ENCODE measurements around the gene MAP2K3. TPM values are rescaled to one million over a fixed set of nuclear protein-coding genes. Genes with fewer than 3 reads are reported as not detected.
"Not testable (repeated sequence)": the region's sequence is repeated elsewhere in the genome, so short reads cannot be mapped to it uniquely, and the experiment has no call there.

The MAP2K3 gene
- total RNA-seq, 4 donors from 2014 or later: 15.5 to 23.4 (median 21.3) TPM

DNA sequence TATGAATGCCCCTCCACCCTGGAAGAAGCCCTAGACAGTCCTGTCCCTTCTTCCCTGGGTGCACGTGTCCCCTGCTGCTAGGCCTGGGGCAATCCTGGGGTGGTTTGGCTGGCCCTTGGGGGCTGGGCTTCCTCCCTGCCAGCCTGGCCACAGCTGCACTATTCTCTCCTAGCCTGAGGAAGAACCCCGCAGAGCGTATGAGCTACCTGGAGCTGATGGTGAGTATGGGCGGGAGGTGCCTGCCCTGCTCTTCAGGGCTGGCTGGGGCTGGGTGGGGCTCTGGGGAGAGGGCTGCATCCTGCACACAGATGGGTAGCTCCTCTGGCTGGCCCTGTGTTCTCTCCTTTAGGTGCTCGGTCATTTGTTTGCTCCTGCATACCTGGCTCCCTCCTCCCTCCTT, 28.8 kb downstream of the MAP2K3 start:
- Histone ChIP-seq H3K27me3 (no peaks in the 10 kb centered on the region), H3K9me3 (no peaks in the 10 kb centered on the region), H3K36me3 (peaks cover 8 to 12% of the 10 kb centered on the region in 2 donors), H3K27ac (no peak overlapping the region), H3K4me1 (peaks cover 0 to 7% of the 10 kb centered on the region in 2 donors), H3K4me3 (replicated peaks in 1 of 3) (no peak overlapping the region)
- WGBS, 2 donors: 80 to 100% methylated on average over 1 to 3 of the region's 5 CpGs
- intact Hi-C loops (cut with DNase I): loop anchor here (10.0 kb wide), 3 partner anchors 141 to 201 kb away; partner anchors contain the start of gene DHRS7B
- no peak for DNase-seq
- TF ChIP-seq, protein P1, sequence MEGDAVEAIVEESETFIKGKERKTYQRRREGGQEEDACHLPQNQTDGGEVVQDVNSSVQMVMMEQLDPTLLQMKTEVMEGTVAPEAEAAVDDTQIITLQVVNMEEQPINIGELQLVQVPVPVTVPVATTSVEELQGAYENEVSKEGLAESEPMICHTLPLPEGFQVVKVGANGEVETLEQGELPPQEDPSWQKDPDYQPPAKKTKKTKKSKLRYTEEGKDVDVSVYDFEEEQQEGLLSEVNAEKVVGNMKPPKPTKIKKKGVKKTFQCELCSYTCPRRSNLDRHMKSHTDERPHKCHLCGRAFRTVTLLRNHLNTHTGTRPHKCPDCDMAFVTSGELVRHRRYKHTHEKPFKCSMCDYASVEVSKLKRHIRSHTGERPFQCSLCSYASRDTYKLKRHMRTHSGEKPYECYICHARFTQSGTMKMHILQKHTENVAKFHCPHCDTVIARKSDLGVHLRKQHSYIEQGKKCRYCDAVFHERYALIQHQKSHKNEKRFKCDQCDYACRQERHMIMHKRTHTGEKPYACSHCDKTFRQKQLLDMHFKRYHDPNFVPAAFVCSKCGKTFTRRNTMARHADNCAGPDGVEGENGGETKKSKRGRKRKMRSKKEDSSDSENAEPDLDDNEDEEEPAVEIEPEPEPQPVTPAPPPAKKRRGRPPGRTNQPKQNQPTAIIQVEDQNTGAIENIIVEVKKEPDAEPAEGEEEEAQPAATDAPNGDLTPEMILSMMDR (IDR thresholded peaks at IDR 0.05): no peak
- no peak for TF ChIP-seq POLR2A (IDR thresholded peaks at IDR 0.05)

DNA sequence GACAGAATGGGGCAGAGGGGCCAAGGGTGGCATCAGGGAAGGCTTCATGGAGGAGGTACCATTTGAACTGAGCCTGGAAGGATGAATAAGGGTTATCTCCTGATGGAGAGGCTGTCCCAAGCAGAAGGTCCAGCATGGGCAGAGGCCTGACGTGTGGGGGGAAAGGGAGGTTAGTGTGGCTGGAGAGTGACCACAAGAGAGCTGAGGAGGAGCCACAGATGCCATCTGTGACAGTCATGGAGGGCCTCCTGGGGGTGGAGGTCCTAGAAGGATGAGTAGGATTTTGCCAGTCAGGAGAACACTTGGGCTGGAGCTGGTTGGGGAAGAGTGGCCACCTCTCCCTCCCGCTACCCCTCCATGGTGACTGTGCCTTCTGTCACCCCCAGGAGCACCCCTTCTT, 29.2 kb downstream of the MAP2K3 start:
- DNase-seq; H3K36me3 ChIP-seq; H3K4me3 ChIP-seq (replicated peaks in 1 of 3); H3K27ac ChIP-seq; H3K27me3 ChIP-seq; H3K4me1 ChIP-seq; H3K9me3 ChIP-seq: not testable (repeated sequence)
- WGBS, 2 donors: 100% methylated on average over 1 to 2 of the region's 2 CpGs
- intact Hi-C loops (cut with DNase I): loop anchor here (10.0 kb wide), 3 partner anchors 141 to 201 kb away; partner anchors contain the start of gene DHRS7B

DNA sequence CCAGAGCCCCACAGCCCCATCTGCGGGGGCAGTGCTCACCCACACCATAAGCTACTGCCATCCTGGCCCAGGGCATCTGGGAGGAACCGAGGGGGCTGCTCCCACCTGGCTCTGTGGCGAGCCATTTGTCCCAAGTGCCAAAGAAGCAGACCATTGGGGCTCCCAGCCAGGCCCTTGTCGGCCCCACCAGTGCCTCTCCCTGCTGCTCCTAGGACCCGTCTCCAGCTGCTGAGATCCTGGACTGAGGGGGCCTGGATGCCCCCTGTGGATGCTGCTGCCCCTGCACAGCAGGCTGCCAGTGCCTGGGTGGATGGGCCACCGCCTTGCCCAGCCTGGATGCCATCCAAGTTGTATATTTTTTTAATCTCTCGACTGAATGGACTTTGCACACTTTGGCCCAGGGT, 29.8 kb downstream of the MAP2K3 start:
- H3K36me3 ChIP-seq; H3K27me3 ChIP-seq; H3K27ac ChIP-seq; DNase-seq; H3K4me3 ChIP-seq (replicated peaks in 1 of 3); H3K9me3 ChIP-seq; H3K4me1 ChIP-seq: not testable (repeated sequence)
- intact Hi-C loops (cut with DNase I): loop anchor here (10.0 kb wide), 3 partner anchors 141 to 201 kb away; partner anchors contain the start of gene DHRS7B
- 27 to 73% methylated on average over 2 to 7 of the region's 7 CpGs for WGBS, 2 donors

DNA sequence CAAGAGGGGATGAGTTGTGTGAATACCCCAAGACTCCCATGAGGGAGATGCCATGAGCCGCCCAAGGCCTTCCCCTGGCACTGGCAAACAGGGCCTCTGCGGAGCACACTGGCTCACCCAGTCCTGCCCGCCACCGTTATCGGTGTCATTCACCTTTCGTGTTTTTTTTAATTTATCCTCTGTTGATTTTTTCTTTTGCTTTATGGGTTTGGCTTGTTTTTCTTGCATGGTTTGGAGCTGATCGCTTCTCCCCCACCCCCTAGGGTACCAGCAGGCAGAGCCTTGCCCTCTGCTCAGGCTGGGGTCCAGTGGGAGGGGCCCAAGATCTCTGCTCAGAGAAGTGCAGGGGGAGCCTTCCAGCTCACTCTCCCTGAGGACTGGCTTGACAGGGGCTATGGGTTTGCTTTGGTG, 30.2 kb downstream of the MAP2K3 start:
- intact Hi-C loops (cut with DNase I): loop anchor here (5.0 to 10.0 kb wide), 4 partner anchors 32 to 200 kb away; partner anchors contain the start of genes DHRS7B and MAP2K3
- WGBS, 2 donors: 91 to 92% methylated on average over 7 of the region's 7 CpGs
- H3K9me3 ChIP-seq; H3K27ac ChIP-seq; H3K36me3 ChIP-seq; H3K27me3 ChIP-seq; H3K4me3 ChIP-seq (replicated peaks in 1 of 3); H3K4me1 ChIP-seq; DNase-seq: not testable (repeated sequence)

DNA sequence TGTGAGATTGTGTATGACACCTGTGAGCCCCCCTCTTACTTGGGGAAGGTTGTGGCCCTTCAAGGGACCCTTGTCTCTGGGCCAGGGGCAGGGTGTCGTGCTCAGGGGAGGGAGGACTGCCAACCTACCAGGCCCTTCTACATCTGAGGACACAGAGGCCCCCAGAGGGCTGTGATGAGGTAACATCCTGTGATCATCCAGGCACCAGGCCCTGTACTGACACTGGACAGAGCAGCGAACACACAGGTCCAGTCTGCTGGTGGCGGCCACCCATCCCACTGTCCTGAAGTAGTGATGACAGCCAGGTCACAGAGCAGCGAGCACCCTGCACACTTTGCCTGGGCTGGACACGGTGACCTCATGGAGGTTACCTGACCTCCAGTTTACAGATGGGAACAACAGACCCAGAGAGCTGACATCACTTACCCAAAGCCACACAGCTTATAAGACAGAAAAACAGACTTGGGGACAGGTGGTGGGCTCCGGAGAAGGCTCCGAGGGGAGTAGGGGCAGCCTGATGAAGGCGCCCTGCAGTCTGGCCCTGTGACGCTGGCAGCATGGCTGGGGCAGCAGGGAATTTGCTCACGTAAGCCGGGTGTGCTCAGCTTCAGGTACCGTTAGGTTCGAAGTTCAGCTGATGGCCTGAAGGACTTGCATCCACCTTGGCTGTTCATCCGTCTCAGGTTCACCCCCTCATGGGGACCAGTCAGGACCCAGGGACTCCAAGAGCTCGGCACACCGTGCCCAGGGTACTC, 30.9 kb downstream of the MAP2K3 start:
- H3K4me1 ChIP-seq; H3K9me3 ChIP-seq; H3K36me3 ChIP-seq; H3K27me3 ChIP-seq; H3K27ac ChIP-seq; H3K4me3 ChIP-seq (replicated peaks in 1 of 3); DNase-seq: not testable (repeated sequence)
- WGBS, 2 donors: 88 to 92% methylated on average over 7 of the region's 16 CpGs
- intact Hi-C loops (cut with DNase I): loop anchor here (5.0 to 10.0 kb wide), 4 partner anchors 33 to 199 kb away; partner anchors contain the start of genes DHRS7B and MAP2K3

DNA sequence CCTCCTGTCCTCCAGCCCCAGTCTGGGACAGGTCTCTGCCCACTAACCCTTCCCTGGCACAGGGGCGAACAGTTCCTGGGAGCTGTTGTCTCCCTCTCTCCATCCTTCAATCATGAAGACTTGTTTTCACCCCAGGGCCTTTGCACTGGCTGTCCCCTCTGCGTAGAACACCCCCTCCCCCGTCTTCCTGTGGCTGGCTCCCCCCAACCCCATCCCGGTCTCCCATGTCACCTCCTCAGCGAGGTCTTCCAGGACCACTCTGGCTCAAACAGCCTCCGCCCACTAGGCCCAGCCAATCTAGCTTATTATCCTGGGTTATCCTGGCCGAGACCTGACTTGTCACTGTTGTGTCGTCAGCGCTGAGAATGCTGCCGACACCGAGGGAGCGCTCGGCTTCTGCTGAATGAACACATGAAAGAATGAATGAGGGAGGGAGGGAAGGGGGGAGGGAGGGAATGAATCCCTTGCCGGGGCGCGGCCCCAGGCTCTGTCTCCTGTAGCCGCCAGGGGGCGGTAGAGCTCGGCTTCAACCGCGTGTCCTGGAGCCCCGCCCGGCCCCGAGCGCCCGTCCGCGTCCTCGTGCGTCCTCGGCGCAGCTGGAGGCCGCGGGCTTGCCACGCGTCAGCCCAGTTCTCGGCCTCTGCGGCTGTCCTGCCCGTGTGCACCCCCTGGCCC, 31.8 kb downstream of the MAP2K3 start:
- H3K9me3 ChIP-seq; DNase-seq; H3K4me1 ChIP-seq; H3K36me3 ChIP-seq; H3K27me3 ChIP-seq; H3K4me3 ChIP-seq (replicated peaks in 1 of 3); H3K27ac ChIP-seq: not testable (repeated sequence)
- intact Hi-C loops (cut with DNase I): loop anchor here (5.0 to 10.0 kb wide), 4 partner anchors 34 to 198 kb away; partner anchors contain the start of genes DHRS7B and MAP2K3
- 51 to 54% methylated on average over 6 of the region's 39 CpGs for WGBS, 2 donors
- TF ChIP-seq, protein P1 (IDR thresholded peaks at IDR 0.05): peak in 1 of 6 experiments; percentile 20

DNA sequence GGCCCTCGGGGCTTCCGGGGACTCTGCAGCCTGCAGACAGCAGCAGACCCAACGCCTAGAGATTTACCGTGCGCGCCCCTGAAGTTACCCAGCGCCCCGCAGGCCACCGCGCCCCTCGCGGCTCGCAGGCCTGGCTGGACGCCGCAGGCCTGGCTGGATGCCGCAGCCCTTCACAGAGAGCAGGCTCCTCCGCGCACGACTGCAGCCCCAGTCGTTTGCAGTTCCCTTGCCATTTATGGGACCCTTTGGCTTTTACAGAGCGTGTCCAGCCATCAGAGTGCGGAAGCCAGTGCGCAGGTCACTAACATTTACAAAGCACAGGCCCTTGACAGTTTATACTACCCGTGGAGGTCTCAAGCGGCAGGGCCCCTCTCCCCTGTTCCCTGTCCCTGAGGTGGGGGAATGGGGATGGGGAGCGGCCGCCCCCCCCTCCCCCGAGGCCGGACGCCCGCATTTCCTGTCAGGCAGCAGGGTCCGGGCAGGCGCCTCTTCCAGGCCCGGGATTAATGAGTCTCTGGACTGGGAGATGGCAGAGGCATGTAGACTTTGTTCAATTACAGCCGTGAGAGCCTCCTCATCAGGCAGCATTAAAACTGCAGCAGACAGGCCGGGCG, 32.5 kb downstream of the MAP2K3 start:
- WGBS, 2 donors: 18 to 27% methylated on average over 9 to 12 of the region's 37 CpGs
- H3K27ac ChIP-seq; H3K4me1 ChIP-seq; H3K27me3 ChIP-seq; H3K9me3 ChIP-seq; H3K36me3 ChIP-seq; H3K4me3 ChIP-seq (replicated peaks in 1 of 3): not testable (repeated sequence)
- intact Hi-C loops (cut with DNase I): loop anchor here (5.0 to 10.0 kb wide), 4 partner anchors 35 to 198 kb away; partner anchors contain the start of genes DHRS7B and MAP2K3
- DNase-seq: peak; percentile 51 to 52

DNA sequence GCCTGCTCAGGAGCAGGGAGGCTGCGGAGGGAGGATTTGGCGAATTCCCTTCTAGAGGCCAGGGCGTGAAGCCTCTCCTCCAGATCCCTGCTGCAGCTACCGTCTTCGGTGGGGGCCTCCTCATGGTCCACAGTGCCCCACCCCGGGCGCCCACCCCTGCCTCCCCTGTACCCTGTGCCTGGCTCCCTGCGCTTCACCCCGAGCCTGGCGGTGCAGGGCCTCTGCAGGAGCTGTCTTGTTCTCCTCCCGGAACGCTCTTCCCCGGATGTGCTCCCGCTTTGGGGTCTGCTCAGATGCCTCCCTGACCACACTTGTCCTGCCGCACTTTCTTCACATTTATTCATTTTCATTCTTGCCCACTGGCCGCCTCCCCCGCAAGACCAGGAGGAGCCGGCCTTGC, 33.3 kb downstream of the MAP2K3 start:
- DNase-seq; H3K9me3 ChIP-seq; H3K27ac ChIP-seq; H3K36me3 ChIP-seq; H3K4me3 ChIP-seq (replicated peaks in 1 of 3); H3K27me3 ChIP-seq; H3K4me1 ChIP-seq: not testable (repeated sequence)
- 84 to 90% methylated on average over 18 of the region's 18 CpGs for WGBS, 2 donors
- intact Hi-C loops (cut with DNase I): loop anchor here (5.0 to 10.0 kb wide), 4 partner anchors 36 to 197 kb away; partner anchors contain the start of genes DHRS7B and MAP2K3
